HepG2 (cell line): ENCODE results near the gene E2F8. TPM values are rescaled to one million over a fixed set of nuclear protein-coding genes. Genes with fewer than 3 reads are reported as not detected.
A peak's percentile ranks its signal among the peaks of the same experiment; 100 is the strongest.

Experiments
- ELF1 ChIP-seq: sonication (generic); formaldehyde crosslinking; IDR thresholded peaks from 2 replicates; pipeline ENCODE4 v1.4.0; 2020; ENCODE audit warnings: missing genetic modification reagents
- ETV6 ChIP-seq: sonication (generic); formaldehyde crosslinking; conservative IDR thresholded peaks from 2 replicates; pipeline ENCODE4 v1.4.0; 2020; ENCODE audit warnings: missing genetic modification reagents
- GMEB2 ChIP-seq: IDR thresholded peaks from 2 replicates; pipeline ENCODE4 v1.6.1; 2016; ENCODE audit warnings: missing biosample characterization, missing genetic modification reagents, low read depth
- MAFK ChIP-seq, 2 experiments: IDR thresholded peaks in 1 of 2; conservative IDR thresholded peaks in 1 of 2; 2 replicates each; pipeline ENCODE4 v1.6.1; 2011; ENCODE audit warnings: improper control_type of control experiment in 2 of 2, low read length in 2 of 2
- MED13 ChIP-seq: sonication (generic); formaldehyde crosslinking; IDR thresholded peaks from 2 replicates; pipeline ENCODE4 v1.5.0; 2020; ENCODE audit warnings: missing genetic modification reagents
- SETDB1 ChIP-seq: sonication (generic); formaldehyde crosslinking; IDR thresholded peaks from 2 replicates; pipeline ENCODE4 v1.5.1; 2020; ENCODE audit warnings: missing genetic modification reagents, mild to moderate bottlenecking, borderline replicate concordance
- TCF12 ChIP-seq, 2 experiments: fragments of 450-650 bp in 1 of 2; sonication (generic) in 1 of 2; formaldehyde crosslinking in 1 of 2; IDR thresholded peaks; 2 replicates each; pipeline versions ENCODE4 v1.6.1 to v1.8.0; 2017 to 2022; ENCODE audit warnings: antibody characterized with exemption in 1 of 2, mild to moderate bottlenecking in 1 of 2, missing genetic modification reagents in 1 of 2, moderate library complexity in 1 of 2
- TFAP4 ChIP-seq: sonication (generic); IDR thresholded peaks from 2 replicates; pipeline ENCODE4 v1.6.1; 2016; ENCODE audit warnings: low read depth, borderline replicate concordance
- ZC3H13 ChIP-seq: sonication (generic); formaldehyde crosslinking; IDR thresholded peaks from 2 replicates; pipeline ENCODE4 v1.8.1; 2023; ENCODE audit warnings: mild to moderate bottlenecking, missing genetic modification reagents, moderate library complexity
- ZIK1 ChIP-seq: sonication (generic); formaldehyde crosslinking; IDR thresholded peaks from 2 replicates; pipeline ENCODE4 v1.5.0; 2020; ENCODE audit warnings: mild to moderate bottlenecking, low read depth, missing genetic modification reagents, borderline replicate concordance
- ZNF121 ChIP-seq: sonication (generic); formaldehyde crosslinking; IDR thresholded peaks from 2 replicates; pipeline ENCODE4 v1.5.0; 2020; ENCODE audit warnings: mild to moderate bottlenecking, missing genetic modification reagents
- ZNF260 ChIP-seq: sonication (generic); formaldehyde crosslinking; IDR thresholded peaks from 2 replicates; pipeline ENCODE4 v1.4.0; 2020; ENCODE audit warnings: missing genetic modification reagents, low read depth, mild to moderate bottlenecking, borderline replicate concordance
- ZNF326 ChIP-seq: sonication (generic); formaldehyde crosslinking; IDR thresholded peaks from 2 replicates; pipeline ENCODE4 v1.4.0; 2020; ENCODE audit warnings: missing genetic modification reagents, borderline replicate concordance
- ZNF407 ChIP-seq: sonication (generic); formaldehyde crosslinking; IDR thresholded peaks from one replicate; pipeline ENCODE4 v1.5.1; 2020; ENCODE audit warnings: mild to moderate bottlenecking, missing genetic modification reagents; ENCODE audit errors: not compliant biosample characterization
- ZNF784 ChIP-seq: sonication (generic); formaldehyde crosslinking; IDR thresholded peaks from 2 replicates; pipeline ENCODE4 v1.5.1; 2020; ENCODE audit warnings: missing genetic modification reagents, mild to moderate bottlenecking, borderline replicate concordance
- ZSCAN5A ChIP-seq: sonication (generic); formaldehyde crosslinking; IDR thresholded peaks from 2 replicates; pipeline ENCODE4 v1.8.0; 2022; ENCODE audit warnings: mild to moderate bottlenecking, missing genetic modification reagents, borderline replicate concordance
- polyA plus RNA-seq, 8 experiments: library from polyadenylated mRNA; depleted of rRNA in 3 of 8; stranded (reverse) in 7 of 8; unstranded in 1 of 8; fragments of >200 nt; fragmentation: Illumina TruSeq in 4 of 8; extraction: Trizol in 4 of 8; gene quantifications; 2 replicates each; pipeline versions ENCODE4 v1.2.1 to v1.2.3, GENCODE V29; 2011 to 2016; ENCODE audit warnings: low read depth in 4 of 8, missing spikeins in 1 of 8, mixed read lengths in 1 of 8; ENCODE audit not compliant: insufficient read depth in 1 of 8
- total RNA-seq, 5 experiments: library from RNA; depleted of rRNA; stranded (reverse); fragments of >200 nt; fragmentation: Illumina TruSeq; extraction: Trizol; gene quantifications; 2 replicates each; pipeline ENCODE4 v1.2.3, GENCODE V29; 2016; ENCODE audit warnings: low read depth in 1 of 5

Gene E2F8
- total and polyA plus RNA-seq, 2 of the 13 experiments (the other 11 are each of a cell fraction or from before 2014, with no cell fraction given) = 3.3 to 8.9 TPM

- TF ChIP-seq ZNF407 (CRISPR knock-in tag) (no peak), ZNF260 (CRISPR knock-in tag) (no peak), GMEB2 (CRISPR knock-in tag) (no peak), ZIK1 (CRISPR knock-in tag) (no peak), MAFK (conservative IDR thresholded peaks at IDR 0.05 in 1 of 2, IDR thresholded peaks at IDR 0.05 in 1 of 2; ENCODE audit: low read length in 2 of 2) (no peak), ZSCAN5A (no peak), ZNF121 (CRISPR knock-in tag) (no peak), ZC3H13 (no peak), ETV6 (CRISPR knock-in tag) (no peak), ZNF784 (no peak), MED13 (no peak), SETDB1 (CRISPR knock-in tag) (no peak), TFAP4 (peak; percentile 99), ELF1 (CRISPR knock-in tag) (no peak), TCF12 (IDR thresholded peaks at IDR 0.05) (no peak), TCF12 (CRISPR knock-in tag; IDR thresholded peaks at IDR 0.05) (no peak), ZNF326 (CRISPR knock-in tag) (no peak)
These were observed 12.5 kb upstream of the E2F8 start (continued) for GRCh38 chr11:19253153-19253745.
